Upper lobe of right lung (tissue), 1 donor: Measurements from ENCODE around the gene HDHD2. TPM values are rescaled to one million over a fixed set of nuclear protein-coding genes. Genes with fewer than 3 reads are reported as not detected.
"Not testable (repeated sequence)": the region's sequence is repeated elsewhere in the genome, so short reads cannot be mapped to it uniquely, and the experiment has no call there.

Source experiments
- ATAC-seq: fragments of 200-7000 bp; cut with Tn5 transposase; one replicate; pipeline ENCODE4 v1.9.1; 2020; ENCODE audit warnings: mild to moderate bottlenecking, moderate library complexity
- DNase-seq: peaks from one replicate; pipeline ENCODE4 v3.0.0-alpha.2; 2020
- H3K27ac ChIP-seq: fragments of 200-600 bp; one replicate; pipeline ENCODE4 v1.8.0; 2022
- H3K27me3 ChIP-seq: fragments of 200-600 bp; one replicate; pipeline ENCODE4 v1.8.0; 2022; ENCODE audit warnings: mild to moderate bottlenecking
- H3K36me3 ChIP-seq: fragments of 200-600 bp; one replicate; pipeline ENCODE4 v1.8.0; 2022
- H3K4me1 ChIP-seq: fragments of 200-600 bp; one replicate; pipeline ENCODE4 v1.8.0; 2022
- H3K4me3 ChIP-seq: fragments of 200-600 bp; one replicate; pipeline ENCODE4 v1.8.0; 2022; ENCODE audit warnings: mild to moderate bottlenecking
- H3K9me3 ChIP-seq: fragments of 200-600 bp; one replicate; pipeline ENCODE4 v1.8.0; 2022
- intact Hi-C: fragments of 100-400 bp; cut with DNase I; formaldehyde crosslinking; loops from one replicate; pipeline ENCODE4 v1.11.0; 2022
- total RNA-seq: library from RNA; stranded (reverse); fragmentation: NEBNext Ultra II Directional; extraction: Animal tissue kit (Norgen Biotek cat#: 25700); gene quantifications from one replicate; pipeline ENCODE4 v1.2.1, GENCODE V29; 2021
- TF ChIP-seq, protein P1 (sequence below): fragments of 200-600 bp; IDR thresholded peaks from one replicate; pipeline ENCODE4 v1.8.0; 2022; ENCODE audit warnings: antibody characterized with exemption
- donor health status: DM: no; HTN: yes; CAD: no; lungs with severe emphysema.

Gene HDHD2
- total RNA-seq, 1 donor from 2014 or later: 38.2 TPM

DNA sequence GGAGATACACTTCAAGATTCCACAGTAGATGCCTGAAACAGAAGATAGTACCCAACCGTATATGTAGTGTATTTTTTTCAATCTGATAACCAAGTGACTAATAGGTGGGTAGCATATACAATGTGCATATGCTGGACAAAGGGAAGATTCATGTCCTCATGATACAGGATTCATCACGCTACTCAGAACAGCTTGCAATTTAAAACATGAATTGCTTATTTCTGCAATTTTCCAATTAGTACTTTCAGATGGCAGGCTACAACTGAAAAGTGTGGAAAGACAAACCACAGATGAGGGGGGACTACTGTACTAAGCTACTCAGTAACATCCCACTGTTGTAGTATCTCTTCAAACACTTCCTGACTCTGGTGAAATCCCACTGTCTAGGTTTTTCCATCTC, 22.2 kb upstream of the HDHD2 start:
- peaks cover 23% of the 10 kb centered on the region for H3K4me1 ChIP-seq
- DNase-seq (no peak), ATAC-seq (no peak)
- TF ChIP-seq, protein P1, sequence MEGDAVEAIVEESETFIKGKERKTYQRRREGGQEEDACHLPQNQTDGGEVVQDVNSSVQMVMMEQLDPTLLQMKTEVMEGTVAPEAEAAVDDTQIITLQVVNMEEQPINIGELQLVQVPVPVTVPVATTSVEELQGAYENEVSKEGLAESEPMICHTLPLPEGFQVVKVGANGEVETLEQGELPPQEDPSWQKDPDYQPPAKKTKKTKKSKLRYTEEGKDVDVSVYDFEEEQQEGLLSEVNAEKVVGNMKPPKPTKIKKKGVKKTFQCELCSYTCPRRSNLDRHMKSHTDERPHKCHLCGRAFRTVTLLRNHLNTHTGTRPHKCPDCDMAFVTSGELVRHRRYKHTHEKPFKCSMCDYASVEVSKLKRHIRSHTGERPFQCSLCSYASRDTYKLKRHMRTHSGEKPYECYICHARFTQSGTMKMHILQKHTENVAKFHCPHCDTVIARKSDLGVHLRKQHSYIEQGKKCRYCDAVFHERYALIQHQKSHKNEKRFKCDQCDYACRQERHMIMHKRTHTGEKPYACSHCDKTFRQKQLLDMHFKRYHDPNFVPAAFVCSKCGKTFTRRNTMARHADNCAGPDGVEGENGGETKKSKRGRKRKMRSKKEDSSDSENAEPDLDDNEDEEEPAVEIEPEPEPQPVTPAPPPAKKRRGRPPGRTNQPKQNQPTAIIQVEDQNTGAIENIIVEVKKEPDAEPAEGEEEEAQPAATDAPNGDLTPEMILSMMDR: no peak
- no peak overlapping the region for H3K27ac ChIP-seq
- intact Hi-C loops: no loop called here
- no peaks in the 10 kb centered on the region for H3K9me3 ChIP-seq
- H3K4me3 ChIP-seq: no peak overlapping the region
- no peaks in the 10 kb centered on the region for H3K27me3 ChIP-seq
- H3K36me3 ChIP-seq: no peaks in the 10 kb centered on the region

DNA sequence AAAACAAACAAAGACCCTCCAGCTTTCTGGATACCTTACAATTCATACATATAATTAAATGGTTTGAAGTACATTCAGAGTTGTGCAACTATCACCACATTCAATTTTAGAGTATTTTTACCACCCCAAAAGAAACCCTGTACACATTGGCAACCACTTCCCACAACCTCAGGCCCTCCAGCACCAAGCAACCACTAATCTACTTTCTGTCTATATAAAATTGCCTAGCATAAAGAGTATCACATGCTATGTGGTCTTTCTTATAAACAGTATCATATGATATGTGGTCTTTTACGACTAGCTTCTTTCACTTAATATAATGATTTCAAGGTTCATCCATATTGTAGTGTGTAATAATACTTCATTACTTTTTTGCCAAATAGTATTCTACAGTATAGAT, 18.6 kb upstream of the HDHD2 start:
- TF ChIP-seq, protein P1: no peak
- H3K27me3 ChIP-seq: no peaks in the 10 kb centered on the region
- intact Hi-C loops: no loop called here
- no peak overlapping the region for H3K27ac ChIP-seq
- no peaks in the 10 kb centered on the region for H3K36me3 ChIP-seq
- no peak for ATAC-seq
- no peak for DNase-seq
- no peak overlapping the region for H3K4me3 ChIP-seq
- H3K9me3 ChIP-seq: no peaks in the 10 kb centered on the region
- peaks cover 8% of the 10 kb centered on the region for H3K4me1 ChIP-seq

DNA sequence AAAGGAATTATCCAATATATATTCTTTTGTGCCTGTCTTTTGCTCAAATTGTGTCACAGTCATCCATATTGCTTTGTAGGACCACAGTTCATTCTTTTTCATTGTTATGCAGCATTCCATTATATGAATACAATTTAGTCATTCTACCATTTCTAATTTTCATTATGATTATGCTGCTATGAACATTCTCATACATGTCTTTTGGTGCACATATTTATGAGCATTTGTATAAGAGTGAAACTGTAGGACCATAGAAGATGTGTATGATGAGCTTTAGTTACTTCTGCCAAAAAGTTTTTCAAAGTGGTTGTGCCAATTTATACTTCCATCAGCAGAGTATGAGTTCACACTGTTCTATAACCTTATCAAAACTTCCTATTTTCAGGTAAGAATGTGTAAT, 18.2 kb upstream of the HDHD2 start:
- ATAC-seq (no peak), DNase-seq (no peak)
- Histone ChIP-seq H3K36me3 (no peaks in the 10 kb centered on the region), H3K27me3 (no peaks in the 10 kb centered on the region), H3K9me3 (no peaks in the 10 kb centered on the region), H3K4me3 (no peak overlapping the region), H3K27ac (no peak overlapping the region), H3K4me1 (peaks cover 6% of the 10 kb centered on the region)
- TF ChIP-seq, protein P1: no peak
- intact Hi-C loops: no loop called here

DNA sequence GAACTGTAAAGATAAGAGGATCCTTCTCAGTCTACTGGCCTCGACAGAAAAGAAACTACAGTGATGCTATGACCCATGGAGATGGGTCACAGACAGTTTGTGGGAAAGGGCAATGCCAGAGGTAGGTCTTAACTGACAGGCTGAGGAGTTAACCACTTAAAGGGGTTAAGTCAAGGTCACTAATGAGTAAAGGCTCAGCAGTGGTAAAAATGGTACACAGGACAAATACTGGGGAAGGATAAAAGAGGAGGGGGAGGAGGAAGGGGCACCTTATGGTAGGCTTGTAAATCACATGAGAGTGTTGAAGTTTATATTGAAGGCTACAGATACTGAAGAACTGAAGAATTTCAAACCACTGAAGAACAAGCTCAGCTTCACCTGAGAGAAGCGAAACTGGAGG, 16.0 kb upstream of the HDHD2 start:
- Histone ChIP-seq H3K27ac (no peak overlapping the region), H3K9me3 (no peaks in the 10 kb centered on the region), H3K4me3 (no peak overlapping the region), H3K4me1 (peaks cover 6% of the 10 kb centered on the region), H3K27me3 (no peaks in the 10 kb centered on the region), H3K36me3 (no peaks in the 10 kb centered on the region)
- intact Hi-C loops: no loop called here
- TF ChIP-seq, protein P1: no peak
- ATAC-seq (no peak), DNase-seq (no peak)

DNA sequence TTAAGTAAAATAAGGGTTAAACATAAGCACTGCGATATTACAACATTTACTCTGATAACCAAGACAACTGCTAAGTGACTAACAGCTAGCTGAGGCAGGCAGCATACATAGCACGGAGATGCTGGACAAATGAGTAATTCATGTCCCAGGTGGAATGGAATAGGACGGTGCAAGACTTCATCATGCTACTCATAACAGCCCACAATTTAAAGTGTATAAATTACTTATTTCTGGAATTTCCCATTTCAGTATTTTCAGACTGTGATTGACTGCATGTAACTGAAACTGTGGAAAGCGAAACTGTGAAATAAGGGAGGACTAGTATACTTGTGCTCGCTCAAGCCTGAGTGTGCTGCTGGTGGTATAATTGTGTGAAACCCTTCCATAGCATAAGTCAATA, 12.9 kb upstream of the HDHD2 start:
- H3K9me3 ChIP-seq: no peaks in the 10 kb centered on the region
- intact Hi-C loops: no loop called here
- DNase-seq (no peak), ATAC-seq (no peak)
- H3K4me1 ChIP-seq: peaks cover 6% of the 10 kb centered on the region
- H3K4me3 ChIP-seq: no peak overlapping the region
- no peaks in the 10 kb centered on the region for H3K27me3 ChIP-seq
- no peak overlapping the region for H3K27ac ChIP-seq
- TF ChIP-seq, protein P1: no peak
- no peaks in the 10 kb centered on the region for H3K36me3 ChIP-seq

DNA sequence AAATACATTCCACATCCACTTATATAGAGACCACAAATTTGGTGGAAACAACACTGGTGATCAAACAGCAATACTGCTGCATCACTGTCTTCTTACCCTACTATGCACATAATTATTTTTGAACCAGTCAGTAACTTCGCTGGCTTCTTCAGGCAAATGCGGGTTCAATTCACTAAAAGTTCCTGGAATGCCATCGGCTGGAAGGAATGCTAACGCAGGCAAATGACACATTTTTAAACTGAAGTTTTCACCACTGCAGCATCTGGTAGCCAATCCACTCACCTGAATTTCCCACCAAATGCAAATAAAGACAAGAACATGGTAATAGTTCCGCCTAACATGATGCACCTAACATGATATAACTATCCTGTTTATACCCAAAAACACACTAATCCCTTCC, 10.0 kb upstream of the HDHD2 start:
- ATAC-seq: no peak
- intact Hi-C loops: no loop called here
- H3K27me3 ChIP-seq: no peaks in the 10 kb centered on the region
- TF ChIP-seq, protein P1: no peak
- peaks cover 6% of the 10 kb centered on the region for H3K4me1 ChIP-seq
- no peaks in the 10 kb centered on the region for H3K9me3 ChIP-seq
- DNase-seq: no peak
- peaks cover 12% of the 10 kb centered on the region for H3K36me3 ChIP-seq
- no peak overlapping the region for H3K4me3 ChIP-seq
- no peak overlapping the region for H3K27ac ChIP-seq

DNA sequence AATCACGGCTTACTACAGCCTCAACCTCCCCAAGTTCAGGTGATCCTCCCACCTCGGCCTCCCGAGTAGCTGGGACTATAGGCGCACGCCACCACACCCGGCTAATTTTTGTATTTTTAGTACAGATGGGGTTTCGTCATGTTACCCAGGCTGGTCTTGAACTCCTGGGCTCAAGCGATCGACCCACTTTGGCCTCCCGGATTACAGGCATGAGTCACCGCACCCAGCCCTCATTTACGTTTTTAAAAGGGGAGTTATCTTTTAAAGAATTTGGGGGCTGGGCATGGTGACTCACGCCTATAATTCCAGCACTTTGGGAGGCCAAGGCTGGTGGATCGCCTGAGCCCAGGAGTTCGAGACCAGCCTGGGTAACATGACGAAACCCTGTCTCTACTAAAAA, 8.1 kb upstream of the HDHD2 start:
- not testable (repeated sequence) for H3K4me1 ChIP-seq

More for the DNA sequence above, 8.1 kb upstream of the HDHD2 start:
- DNase-seq, H3K27me3 ChIP-seq, ATAC-seq, intact Hi-C loops, H3K9me3 ChIP-seq, H3K4me3 ChIP-seq, H3K27ac ChIP-seq: not testable (repeated sequence)
- H3K36me3 ChIP-seq: peaks cover 22% of the 10 kb centered on the region
